Heart left ventricle (tissue), 13 donors: ENCODE measurements around the gene CBLN1.

Source experiments
- CTCF ChIP-seq, 12 donors: fragments of 200-600 bp; sonication (generic) in 4 of 12; IDR thresholded peaks; one replicate each; pipeline versions ENCODE4 v1.5.0 to v1.8.0; 2018 to 2022; ENCODE audit warnings: antibody characterized with exemption in 12 of 12, mild to moderate bottlenecking in 5 of 12
- POLR2A ChIP-seq, 2 donors: fragments of 450-650 bp; IDR thresholded peaks; one replicate each; pipeline ENCODE4 v1.6.1; 2017; ENCODE audit warnings: antibody characterized with exemption in 2 of 2, mild to moderate bottlenecking in 2 of 2, moderate library complexity in 2 of 2
- donor health status: ischemic (EF 13 %, LVEDD 7.1; RV severe dilation, severe dysfunction).
- donor health status: DM: no; HTN: yes; CAD: no.
- donor health status: DM: no; HTN: no; CAD: no.
- donor health status: ischemic (EF 25% LVEDD 6.9; RV normal size, moderate dysfunction).
- donor health status: ischemic (EF 25% LVEDD 5.7; RV mildly dilated, moderate dysfunction).
- donor health status: ischemic (EF 35%, LVEDD 5.7; RV mildly dilated, moderate dysfunction).
- donor health status: nonischemic (EF 11% LVEDD 7.7; RV severe dilation, severe dysfunction).
- donor health status: DM: yes; HTN: yes; CAD: no.
- donor health status: PGD.
- donor health status: ischemic (EF 29% LVEDD 5.4; RV normal size, mild dysfunction).
- donor health status: nonischemic (EF 23%, LVEDD 6.1; RV moderate dilation, normal function).

GRCh38 chr16:49273771-49274170 is 7.9 kb downstream of the CBLN1 start:
- TF ChIP-seq CTCF (IDR thresholded peaks at IDR 0.05) (no peak), POLR2A (IDR thresholded peaks at IDR 0.05) (no peak)
